Embryonic facial prominence (tissue), 1 donor: ENCODE measurements around the gene GSN.

Experiments
- DNase-seq: peaks from one replicate; pipeline ENCODE4 v3.0.0-alpha.2; 2016; ENCODE audit errors: extremely low spot score

GSN gene

GRCh38 chr9:121246821-121247561, 21.0 kb upstream of the GSN start:
- no peak for DNase-seq

- DNase-seq = no peak
These were observed 18.4 kb upstream of the GSN start for GRCh38 chr9:121249563-121249962.

GRCh38 chr9:121252104-121252851, 15.7 kb upstream of the GSN start:
- no peak for DNase-seq

GRCh38 chr9:121253162-121253561, 14.8 kb upstream of the GSN start:
- DNase-seq = no peak

- no peak for DNase-seq
These were observed 14.0 kb upstream of the GSN start for GRCh38 chr9:121253821-121254501.

- DNase-seq = no peak
These were observed 8.5 kb upstream of the GSN start for GRCh38 chr9:121259498-121259897.

- DNase-seq = no peak
These were observed 8.0 kb upstream of the GSN start for GRCh38 chr9:121259935-121260334.

GRCh38 chr9:121260457-121261106, 7.4 kb upstream of the GSN start:
- DNase-seq = no peak

- DNase-seq = no peak
These were observed 6.9 kb upstream of the GSN start for GRCh38 chr9:121261107-121261460.

GRCh38 chr9:121261755-121262154, 6.2 kb upstream of the GSN start:
- no peak for DNase-seq

- DNase-seq = no peak
These were observed 5.5 kb upstream of the GSN start for GRCh38 chr9:121262423-121262822.

- no peak for DNase-seq
These were observed 5.0 kb upstream of the GSN start for GRCh38 chr9:121262953-121263352.

- DNase-seq = no peak
These were observed 1.6 kb upstream of the GSN start for GRCh38 chr9:121266356-121266755.

GRCh38 chr9:121266906-121267650, 884 bp upstream of the GSN start:
- DNase-seq = no peak

- DNase-seq = no peak
These were observed 562 bp downstream of the GSN start for GRCh38 chr9:121268598-121268850.

GRCh38 chr9:121268851-121269641, 1.1 kb downstream of the GSN start:
- DNase-seq = no peak

- no peak for DNase-seq
These were observed 1.8 kb downstream of the GSN start for GRCh38 chr9:121269642-121270254.

GRCh38 chr9:121271368-121272341, 3.7 kb downstream of the GSN start:
- peak; percentile 68 for DNase-seq

- no peak for DNase-seq
These were observed 4.5 kb downstream of the GSN start for GRCh38 chr9:121272401-121272948.
